Measurements from ENCODE around the gene GIT2. TPM values are rescaled to one million over a fixed set of nuclear protein-coding genes. Genes with fewer than 3 reads are reported as not detected.

GIT2 gene
- total and polyA plus RNA-seq, 2 experiments from 2014 or later, result 15.8 to 20.9 TPM

GRCh38 chr12:109948368-109948767 lies 47.8 kb downstream of the GIT2 start:
- DNase-seq (ENCODE audit: low spot score) (no peak), ATAC-seq (no peak)
- Mint-ChIP-seq H3K27me3 (ENCODE audit: insufficient read depth, low read depth, poor library complexity) (peaks cover 4% of the 10 kb centered on the region), H3K36me3 (ENCODE audit: low read depth) (peaks cover 16% of the 10 kb centered on the region), H3K4me1 (peaks cover 43% of the 10 kb centered on the region), H3K9me3 (no peaks in the 10 kb centered on the region), H3K27ac (no peak overlapping the region; the same call in 1 of the 2 replicates), H3K4me3 (no peak overlapping the region)
- Histone ChIP-seq H4K20me1 (replicated peaks; ENCODE audit: insufficient read depth) (no peaks in the 10 kb centered on the region; the same call in 1 of the 2 replicates), H3K27ac (ENCODE audit: low read depth) (no peak overlapping the region), H3K27me3 (ENCODE audit: insufficient read depth) (no peaks in the 10 kb centered on the region), H3K4me1 (ENCODE audit: insufficient read depth) (peaks cover 18% of the 10 kb centered on the region), H3F3A (replicated peaks; ENCODE audit: low read depth) (0 out of 2 replicates have a peak, but pooled peaks cover 3% of the 10 kb centered on the region), H3K9me2 (ENCODE audit: insufficient read depth) (no peaks in the 10 kb centered on the region), H3K36me3 (ENCODE audit: insufficient read depth) (peaks cover 9% of the 10 kb centered on the region; the same call in 1 of the 2 replicates), H3K4me3 (no peak overlapping the region), H2AFZ (no peak overlapping the region), H3K4me2 (no peak overlapping the region), H3K79me2 (replicated peaks; ENCODE audit: insufficient read depth) (no peaks in the 10 kb centered on the region)
- TF ChIP-seq CREB1 (CRISPR knock-in tag; IDR thresholded peaks at IDR 0.05; ENCODE audit: low read depth) (no peak), EZH2 (IDR thresholded peaks at IDR 0.05; ENCODE audit: low read depth, unreplicated experiment) (no peak), EZH2phosphoT487 (IDR thresholded peaks at IDR 0.05; ENCODE audit: unreplicated experiment) (no peak), REST (IDR thresholded peaks at IDR 0.05; ENCODE audit: unreplicated experiment) (no peak), ZNF331 (CRISPR knock-in tag; IDR thresholded peaks at IDR 0.05; ENCODE audit: low read depth) (no peak), ETS1 (IDR thresholded peaks at IDR 0.05) (no peak), JUNB (IDR thresholded peaks at IDR 0.05; ENCODE audit: unreplicated experiment) (no peak), NANOG (IDR thresholded peaks at IDR 0.05; ENCODE audit: borderline replicate concordance) (no peak), POLR2AphosphoS5 (IDR thresholded peaks at IDR 0.05; ENCODE audit: low read depth) (no peak), ZNF462 (CRISPR knock-in tag; IDR thresholded peaks at IDR 0.05) (no peak), CTCF (conservative IDR thresholded peaks at IDR 0.05; ENCODE audit: low read depth in 2 of 2) (no peak), STAT1 (IDR thresholded peaks at IDR 0.05; ENCODE audit: unreplicated experiment) (no peak), ZNF114 (CRISPR knock-in tag; IDR thresholded peaks at IDR 0.05) (no peak)

Measured in GM23338 (cell line).